GM12874 (cell line): ENCODE results near the gene WDCP.

Experiments used
- CTCF ChIP-seq: IDR thresholded peaks from 2 replicates; pipeline ENCODE4 v1.5.1; 2011; ENCODE audit warnings: low read depth, mild to moderate bottlenecking, control low read depth, low read length, moderate library complexity; ENCODE audit not compliant: insufficient read depth

The WDCP gene

GRCh38 chr2:24075915-24076848 is 29.0 kb upstream of the WDCP start, which contains the start of gene SF3B6:
Gene SF3B6 (minus strand): TSS chr2:24076326. CDS start chr2:24076229, 97 bp downstream.
- TF ChIP-seq CTCF, result no peak

DNA sequence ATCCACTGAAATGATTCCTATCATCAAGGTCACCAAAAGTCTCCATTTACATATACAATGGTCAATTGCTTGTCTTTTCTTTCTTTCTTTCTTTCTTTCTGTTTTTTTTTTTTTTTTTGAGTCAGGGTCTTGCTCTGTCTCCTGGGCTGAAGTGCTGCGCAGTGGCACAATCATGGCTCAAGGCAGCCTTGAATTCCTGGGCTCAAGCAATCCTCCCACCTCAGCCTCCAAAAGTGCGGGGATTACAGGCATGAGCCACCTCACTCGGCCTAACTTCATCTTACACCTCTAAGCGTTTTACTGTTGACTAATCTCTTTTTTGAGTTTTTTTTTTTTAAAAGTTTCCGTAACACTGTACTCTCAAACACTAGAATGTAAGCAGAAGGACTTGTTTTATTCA is 28.1 kb upstream of the WDCP start:
- TF ChIP-seq CTCF, result no peak

- no peak for TF ChIP-seq CTCF
These were observed 26.6 kb upstream of the WDCP start for GRCh38 chr2:24073816-24074215.

GRCh38 chr2:24072259-24072658 is 25.1 kb upstream of the WDCP start:
- no peak for TF ChIP-seq CTCF

- TF ChIP-seq CTCF, result no peak
These were observed 18.1 kb upstream of the WDCP start for GRCh38 chr2:24065341-24065740.

DNA sequence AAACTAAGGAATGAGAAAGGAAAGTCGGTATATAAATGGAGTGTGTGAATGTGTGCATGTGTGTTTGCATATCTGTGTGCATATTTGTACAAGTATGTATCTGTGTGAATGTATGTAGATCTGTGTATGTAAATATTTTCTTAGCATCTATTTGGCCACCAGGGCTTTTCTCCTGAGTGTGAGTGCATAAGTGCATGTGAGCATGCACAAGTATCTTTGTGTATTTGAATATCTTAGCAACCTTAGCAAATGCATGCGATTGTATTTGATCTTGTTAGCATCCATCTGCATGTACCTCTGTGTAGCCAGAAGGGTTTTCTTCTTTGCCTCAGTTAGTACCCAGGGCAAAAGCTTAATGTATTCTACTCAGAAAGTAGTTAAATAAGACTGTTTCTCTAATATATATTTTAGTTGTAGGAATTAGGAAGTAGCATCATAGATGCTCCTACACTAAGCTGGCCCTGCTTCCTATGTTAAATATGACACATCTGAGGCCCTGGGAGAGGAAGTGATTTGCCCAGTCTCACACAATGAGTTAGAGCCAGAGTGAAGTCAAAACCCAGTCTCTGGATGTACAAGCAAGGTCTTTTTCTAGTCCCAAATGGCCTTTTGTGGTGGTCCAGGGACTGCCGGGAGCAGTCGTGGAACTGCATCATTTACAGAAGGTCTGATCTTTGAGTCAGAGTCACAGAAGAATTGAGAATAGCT is 11.5 kb upstream of the WDCP start:
- no peak for TF ChIP-seq CTCF

- TF ChIP-seq CTCF, result no peak
These were observed 8.6 kb upstream of the WDCP start for GRCh38 chr2:24055750-24056149.
